Astrocyte (in vitro differentiated cells and primary cell): ENCODE results near the gene SCAMP4. TPM values are rescaled to one million over a fixed set of nuclear protein-coding genes. Genes with fewer than 3 reads are reported as not detected.

Source experiments
- DNase-seq: peaks from one replicate; pipeline ENCODE4 v3.0.0-alpha.2; 2010; ENCODE audit warnings: low read depth
- FAIRE-seq: peaks from 2 replicates; lab custom pipeline; 2011; peaks lifted over from hg19 to GRCh38; lab: Jason Lieb, UNC
- H2AFZ ChIP-seq: 2 replicates; pipeline ENCODE4 v1.6.0; 2012; ENCODE audit warnings: low read depth, low read length, inconsistent platforms
- H3K27ac ChIP-seq: 2 replicates; pipeline ENCODE4 v1.5.1; 2011; ENCODE audit warnings: low read depth, low read length, inconsistent platforms
- H3K27me3 ChIP-seq: 2 replicates; pipeline ENCODE4 v1.6.0; 2011; ENCODE audit warnings: low read length, inconsistent platforms; ENCODE audit not compliant: insufficient read depth
- H3K36me3 ChIP-seq: 2 replicates; pipeline ENCODE4 v1.5.1; 2011; ENCODE audit warnings: low read length, inconsistent platforms; ENCODE audit not compliant: insufficient read depth
- H3K4me1 ChIP-seq: 2 replicates; pipeline ENCODE4 v1.5.1; 2011; ENCODE audit warnings: low read length, inconsistent platforms; ENCODE audit not compliant: insufficient read depth
- H3K4me2 ChIP-seq: 2 replicates; pipeline ENCODE4 v1.6.0; 2012; ENCODE audit warnings: low read length, inconsistent platforms
- H3K4me3 ChIP-seq: 2 replicates; pipeline ENCODE4 v1.5.1; 2011; ENCODE audit warnings: low read depth, mild to moderate bottlenecking, low read length, inconsistent platforms; ENCODE audit not compliant: insufficient read depth
- H3K79me2 ChIP-seq: 2 replicates; pipeline ENCODE4 v1.6.0; 2012; ENCODE audit warnings: mild to moderate bottlenecking, low read length, inconsistent platforms; ENCODE audit not compliant: insufficient read depth
- H3K9ac ChIP-seq: 2 replicates; pipeline ENCODE4 v1.6.0; 2012; ENCODE audit warnings: mild to moderate bottlenecking, low read length, inconsistent platforms
- H3K9me3 ChIP-seq: 2 replicates; pipeline ENCODE4 v1.5.1; 2012; ENCODE audit warnings: low read depth, mild to moderate bottlenecking, low read length, inconsistent platforms; ENCODE audit not compliant: insufficient read depth
- H4K20me1 ChIP-seq: 2 replicates; pipeline ENCODE4 v1.6.0; 2012; ENCODE audit warnings: low read length, inconsistent platforms; ENCODE audit not compliant: insufficient read depth
- H3K27ac Mint-ChIP-seq: one replicate; pipeline ENCODE4 v1.8.0; 2021; ENCODE audit warnings: mild to moderate bottlenecking, mixed read lengths; ENCODE audit not compliant: unreplicated experiment
- H3K27me3 Mint-ChIP-seq: one replicate; pipeline ENCODE4 v1.8.0; 2021; ENCODE audit warnings: low read depth, mixed read lengths; ENCODE audit not compliant: unreplicated experiment
- H3K36me3 Mint-ChIP-seq: one replicate; pipeline ENCODE4 v1.8.0; 2021; ENCODE audit warnings: low read depth, mixed read lengths; ENCODE audit not compliant: unreplicated experiment
- H3K4me1 Mint-ChIP-seq: one replicate; pipeline ENCODE4 v1.8.0; 2021; ENCODE audit warnings: low read depth, mixed read lengths; ENCODE audit not compliant: unreplicated experiment
- H3K4me3 Mint-ChIP-seq: one replicate; pipeline ENCODE4 v1.8.0; 2021; ENCODE audit warnings: mild to moderate bottlenecking, moderate library complexity, mixed read lengths; ENCODE audit not compliant: unreplicated experiment
- H3K9me3 Mint-ChIP-seq: one replicate; pipeline ENCODE4 v1.8.0; 2021; ENCODE audit warnings: mild to moderate bottlenecking, mixed read lengths; ENCODE audit not compliant: unreplicated experiment
- EZH2 ChIP-seq: IDR thresholded peaks from 2 replicates; pipeline ENCODE4 v1.6.1; 2012; ENCODE audit warnings: mild to moderate bottlenecking, low read length, inconsistent platforms; ENCODE audit not compliant: insufficient read depth
- total RNA-seq: library from RNA; stranded (reverse); gene quantifications from 2 replicates; pipeline ENCODE4 v1.2.1, GENCODE V29; 2021
- TF ChIP-seq, protein P1 (sequence below): IDR thresholded peaks from 2 replicates; pipeline ENCODE4 v1.5.1; 2011; ENCODE audit warnings: low read depth, mild to moderate bottlenecking, inconsistent platforms, low read length, moderate library complexity; ENCODE audit not compliant: insufficient read depth

The SCAMP4 gene
- total RNA-seq, 1 donor from 2014 or later, result 72.2 TPM

GRCh38 chr19:1942934-1943555 is 37.8 kb downstream of the SCAMP4 start:
- Mint-ChIP-seq H3K36me3 (no peaks in the 10 kb centered on the region), H3K27ac (peak overlapping the region; percentile 87), H3K4me1 (peaks cover 9% of the 10 kb centered on the region), H3K9me3 (no peaks in the 10 kb centered on the region), H3K4me3 (peak overlapping the region; percentile 94), H3K27me3 (no peaks in the 10 kb centered on the region)
- Histone ChIP-seq H2AFZ (no peak overlapping the region), H3K27me3 (no peaks in the 10 kb centered on the region), H3K4me2 (peak overlapping the region; percentile 100), H4K20me1 (peaks cover 56% of the 10 kb centered on the region), H3K9me3 (no peaks in the 10 kb centered on the region), H3K4me1 (peaks cover 23% of the 10 kb centered on the region), H3K36me3 (peaks cover 2% of the 10 kb centered on the region), H3K9ac (peak overlapping the region; percentile 90), H3K27ac (no peak overlapping the region), H3K79me2 (peaks cover 63% of the 10 kb centered on the region), H3K4me3 (peak overlapping the region; percentile 94)
- DNase-seq, result no peak
- no peak for TF ChIP-seq EZH2
- TF ChIP-seq, protein P1, sequence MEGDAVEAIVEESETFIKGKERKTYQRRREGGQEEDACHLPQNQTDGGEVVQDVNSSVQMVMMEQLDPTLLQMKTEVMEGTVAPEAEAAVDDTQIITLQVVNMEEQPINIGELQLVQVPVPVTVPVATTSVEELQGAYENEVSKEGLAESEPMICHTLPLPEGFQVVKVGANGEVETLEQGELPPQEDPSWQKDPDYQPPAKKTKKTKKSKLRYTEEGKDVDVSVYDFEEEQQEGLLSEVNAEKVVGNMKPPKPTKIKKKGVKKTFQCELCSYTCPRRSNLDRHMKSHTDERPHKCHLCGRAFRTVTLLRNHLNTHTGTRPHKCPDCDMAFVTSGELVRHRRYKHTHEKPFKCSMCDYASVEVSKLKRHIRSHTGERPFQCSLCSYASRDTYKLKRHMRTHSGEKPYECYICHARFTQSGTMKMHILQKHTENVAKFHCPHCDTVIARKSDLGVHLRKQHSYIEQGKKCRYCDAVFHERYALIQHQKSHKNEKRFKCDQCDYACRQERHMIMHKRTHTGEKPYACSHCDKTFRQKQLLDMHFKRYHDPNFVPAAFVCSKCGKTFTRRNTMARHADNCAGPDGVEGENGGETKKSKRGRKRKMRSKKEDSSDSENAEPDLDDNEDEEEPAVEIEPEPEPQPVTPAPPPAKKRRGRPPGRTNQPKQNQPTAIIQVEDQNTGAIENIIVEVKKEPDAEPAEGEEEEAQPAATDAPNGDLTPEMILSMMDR, result no peak
- no peak for FAIRE-seq

GRCh38 chr19:1943661-1944087 is 38.5 kb downstream of the SCAMP4 start:
- no peak overlapping the region for H3K4me3 ChIP-seq
- peaks cover 23% of the 10 kb centered on the region for H3K4me1 ChIP-seq
- no peaks in the 10 kb centered on the region for H3K9me3 Mint-ChIP-seq
- H2AFZ ChIP-seq, result no peak overlapping the region
- no peak overlapping the region for H3K27ac ChIP-seq
- peak overlapping the region; percentile 94 for H3K4me3 Mint-ChIP-seq
- peaks cover 67% of the 10 kb centered on the region for H3K79me2 ChIP-seq
- H3K4me2 ChIP-seq, result peak overlapping the region; percentile 100
- H3K36me3 ChIP-seq, result peaks cover 2% of the 10 kb centered on the region
- TF ChIP-seq, protein P1, result no peak
- no peak for TF ChIP-seq EZH2
- no peaks in the 10 kb centered on the region for H3K36me3 Mint-ChIP-seq
- no peaks in the 10 kb centered on the region for H3K27me3 ChIP-seq
- H3K9ac ChIP-seq, result peak overlapping the region; percentile 90
- FAIRE-seq (no peak), DNase-seq (no peak)
- peaks cover 9% of the 10 kb centered on the region for H3K4me1 Mint-ChIP-seq
- no peaks in the 10 kb centered on the region for H3K27me3 Mint-ChIP-seq
- H4K20me1 ChIP-seq, result peaks cover 61% of the 10 kb centered on the region
- peak overlapping the region; percentile 72 for H3K27ac Mint-ChIP-seq
- H3K9me3 ChIP-seq, result no peaks in the 10 kb centered on the region
